Hematopoietic multipotent progenitor cell treated with erythropoietin and hydrocortisone succinate and interleukin-3 and kit ligand, for 4 days (in vitro differentiated cells): ENCODE measurements around the gene ME3.
A peak's percentile ranks its signal among the peaks of the same experiment; 100 is the strongest.

Source experiments
- DNase-seq: peaks from one replicate; pipeline ENCODE4 v3.0.0-alpha.2; 2015

The ME3 gene

DNA sequence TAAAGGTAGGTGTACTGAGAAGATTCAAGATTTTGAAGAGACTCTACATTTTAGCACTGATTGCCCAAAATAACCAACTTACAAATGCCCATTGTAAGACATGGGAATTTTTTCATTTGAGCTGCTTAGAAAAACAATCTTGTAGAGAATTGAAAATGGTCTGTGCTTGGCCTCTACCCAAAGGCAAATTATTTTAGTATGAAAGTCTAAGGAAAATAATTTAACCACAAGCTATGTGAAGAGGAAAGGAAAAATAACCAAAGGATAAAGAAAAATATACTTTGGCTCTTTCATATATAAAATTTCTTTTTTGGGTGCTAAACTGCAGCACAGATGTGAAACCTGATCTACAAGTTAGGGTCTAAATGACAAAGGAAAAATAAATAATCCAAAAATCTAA lies 54.9 kb downstream of the ME3 start:
- DNase-seq: no peak

DNA sequence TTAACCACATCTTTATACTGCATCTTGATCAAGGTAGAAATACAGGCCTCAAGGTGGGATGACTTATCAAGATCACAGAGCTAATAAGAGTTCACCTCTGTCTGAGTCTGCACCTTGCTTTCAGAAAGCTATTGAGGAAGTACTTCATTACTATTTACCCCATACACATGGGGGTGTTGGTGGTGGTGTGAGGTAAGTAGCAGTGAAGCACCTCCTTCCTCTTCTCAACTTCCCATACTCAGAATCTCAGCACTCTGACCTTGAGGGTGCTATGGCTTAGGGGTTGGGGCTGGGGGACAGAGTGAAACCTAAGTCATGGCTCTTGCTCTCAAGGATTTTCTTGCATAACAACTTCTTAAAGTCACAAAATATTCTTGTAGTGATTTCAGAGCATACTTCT lies 56.9 kb downstream of the ME3 start:
- peak; percentile 24 for DNase-seq

DNA sequence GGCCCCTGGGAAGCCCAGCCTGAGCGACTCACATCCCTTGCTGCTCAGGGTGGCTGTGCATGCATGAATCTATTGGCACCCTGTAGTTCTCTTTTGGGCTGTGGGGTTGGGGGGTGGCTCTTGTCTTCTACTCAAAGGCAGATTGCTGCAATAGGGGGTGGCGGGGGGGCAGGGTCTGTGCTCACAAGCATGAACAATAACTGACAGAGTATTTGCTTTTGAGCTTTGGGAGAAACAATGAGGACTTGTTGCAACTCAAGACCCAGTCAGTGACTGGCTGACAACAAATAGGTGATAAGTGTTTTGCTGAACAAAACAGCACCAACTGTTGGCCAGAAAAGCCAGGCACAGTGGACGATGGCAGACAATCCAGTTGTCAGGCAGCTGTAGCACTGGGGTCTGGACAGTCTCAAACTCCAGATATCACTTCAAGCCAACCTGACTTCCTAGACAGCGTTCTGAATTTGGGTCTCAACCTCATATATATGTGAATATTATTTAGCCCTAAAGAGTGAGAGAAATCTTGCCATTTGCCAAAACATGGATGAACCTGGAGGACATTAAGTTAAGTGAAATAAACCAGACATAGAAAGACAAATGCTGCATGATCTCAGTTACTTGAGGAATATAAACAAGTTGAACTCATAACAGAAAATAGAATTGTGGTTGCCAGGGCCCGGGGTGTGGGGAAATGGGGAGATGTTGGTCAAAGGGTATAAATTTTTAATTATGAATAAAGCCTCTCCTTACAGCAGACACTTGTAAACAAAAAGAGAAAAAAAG lies 61.7 kb downstream of the ME3 start:
- no peak for DNase-seq

GRCh38 chr11:86608251-86608799 lies 64.1 kb downstream of the ME3 start:
- peak; percentile 88 for DNase-seq

DNA sequence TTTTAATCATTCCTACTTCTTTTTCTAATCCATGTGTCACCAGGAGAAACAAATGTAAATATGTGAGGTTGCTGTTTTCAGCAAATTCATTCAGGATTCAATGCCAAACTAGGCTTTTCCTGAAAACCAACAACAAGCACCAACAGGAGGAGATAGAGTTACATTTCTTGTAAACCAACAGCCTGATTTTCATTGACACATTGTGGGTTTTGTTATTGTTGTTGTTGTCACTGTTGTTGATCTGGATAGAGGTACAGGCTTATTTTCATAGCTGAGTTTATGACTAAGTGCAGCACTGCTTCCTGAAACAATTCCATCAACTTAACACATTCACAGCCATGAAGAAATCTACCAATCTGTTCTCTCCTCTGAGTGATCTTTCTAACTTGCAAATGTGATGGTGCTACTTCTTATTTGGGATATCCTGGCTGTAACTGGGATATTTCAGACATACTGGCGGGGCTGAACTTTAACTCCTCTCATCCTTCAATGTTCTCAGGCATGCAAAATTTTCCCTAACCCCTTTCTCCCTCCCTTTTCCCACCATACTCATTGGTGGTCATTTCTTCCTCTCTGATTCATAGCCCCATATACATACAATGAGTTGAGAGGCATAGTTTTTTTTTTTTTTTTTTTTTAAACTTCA lies 65.5 kb downstream of the ME3 start:
- DNase-seq: no peak

DNA sequence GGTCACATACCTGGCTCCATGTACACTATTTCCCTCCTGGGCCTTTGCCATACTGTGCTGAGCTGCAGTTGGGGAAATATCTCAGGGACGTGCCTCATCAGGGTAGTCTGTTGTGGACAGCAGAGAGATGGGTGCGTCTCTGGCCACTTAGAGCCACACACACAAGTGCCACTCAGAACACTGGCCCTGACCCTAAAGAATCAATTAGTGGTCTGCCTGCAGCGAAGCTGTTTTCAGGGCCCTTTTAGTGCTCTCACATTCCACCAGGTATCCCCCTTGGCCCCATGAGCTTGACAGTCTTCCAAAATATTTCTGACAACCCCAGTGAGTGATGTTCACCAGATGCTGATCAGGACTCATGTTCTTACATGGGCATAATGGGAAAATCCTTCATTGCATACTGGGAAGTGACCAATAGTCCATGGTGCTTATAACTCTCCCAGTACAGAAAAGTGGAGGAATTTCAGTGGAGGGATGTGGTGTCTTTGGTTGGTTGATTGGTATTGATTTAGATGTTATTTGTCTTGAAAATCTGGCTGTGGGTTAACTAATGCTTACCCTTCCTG lies 66.1 kb downstream of the ME3 start:
- no peak for DNase-seq

- DNase-seq: peak; percentile 39
Observed at GRCh38 chr11:86596861-86597586, 75.4 kb downstream of the ME3 start.

- no peak for DNase-seq
Observed at GRCh38 chr11:86595955-86596354, 76.5 kb downstream of the ME3 start.

- no peak for DNase-seq
Observed at GRCh38 chr11:86595451-86595850, 77.0 kb downstream of the ME3 start.

DNA sequence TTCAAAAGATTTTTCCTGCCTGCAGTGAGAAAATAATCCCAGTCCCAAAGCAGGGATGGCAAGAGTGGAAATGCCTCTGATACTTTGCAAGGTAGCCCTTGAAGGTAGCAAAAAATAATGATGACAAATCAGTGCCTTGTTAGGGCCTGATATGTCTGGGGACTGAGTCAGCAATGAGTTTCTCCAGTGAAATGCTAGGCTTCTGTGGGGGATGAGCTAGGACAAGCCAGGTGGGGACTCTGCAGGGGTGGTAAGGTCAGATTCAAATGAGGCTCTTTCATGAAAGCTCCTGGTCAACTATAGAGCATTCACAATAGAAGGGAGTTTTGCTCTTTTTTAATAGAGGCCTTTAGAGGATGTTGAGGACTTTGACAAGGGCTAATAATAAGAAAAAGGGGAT lies 77.7 kb downstream of the ME3 start:
- DNase-seq: no peak

DNA sequence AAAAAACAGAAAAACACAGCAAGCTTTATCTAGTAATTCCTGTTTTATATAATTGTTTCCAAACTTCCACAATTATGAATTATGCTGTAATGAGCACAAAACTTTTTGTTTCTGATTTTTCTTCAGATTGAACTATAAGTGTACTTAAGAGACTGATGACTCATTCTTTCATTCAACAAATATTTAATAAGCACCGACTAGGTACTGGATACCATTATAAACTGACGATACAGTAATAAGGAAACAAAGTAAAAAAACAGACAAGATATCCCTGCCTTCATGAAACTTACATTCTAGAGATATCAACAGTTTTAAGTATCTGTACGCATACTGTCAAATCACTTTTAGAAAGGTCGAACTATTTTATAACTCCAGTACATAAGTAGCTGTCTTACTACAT lies 78.6 kb downstream of the ME3 start:
- no peak for DNase-seq

- peak; percentile 95 for DNase-seq
Observed at GRCh38 chr11:86592659-86593451, 79.6 kb downstream of the ME3 start.

DNA sequence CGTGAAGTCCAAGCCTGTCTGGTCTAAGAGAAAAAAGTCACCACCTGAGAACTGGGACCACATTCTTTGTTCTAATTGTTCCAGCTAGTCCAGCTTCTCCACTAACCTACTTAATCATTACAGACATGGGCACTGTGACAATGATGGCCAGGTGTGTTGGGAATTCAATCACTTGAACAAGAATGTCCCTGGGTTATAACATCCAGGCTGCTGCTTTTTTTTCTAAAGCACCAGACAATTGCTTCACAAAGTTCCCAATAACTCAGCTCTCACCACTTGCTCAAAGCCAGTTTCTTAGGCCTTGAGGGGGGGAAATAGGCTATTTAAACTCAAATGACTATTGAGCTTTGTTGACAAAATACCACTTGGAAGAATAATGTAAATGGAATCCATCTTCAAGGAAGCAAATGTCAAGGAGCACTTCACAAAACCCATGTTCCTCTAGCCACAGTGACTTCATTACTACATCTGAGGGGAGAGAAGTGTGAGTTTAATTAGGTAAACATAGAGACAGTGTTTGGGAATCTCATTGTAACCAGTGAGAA lies 80.3 kb downstream of the ME3 start:
- DNase-seq: no peak

- no peak for DNase-seq
Observed at GRCh38 chr11:86591631-86592030, 80.8 kb downstream of the ME3 start.

DNA sequence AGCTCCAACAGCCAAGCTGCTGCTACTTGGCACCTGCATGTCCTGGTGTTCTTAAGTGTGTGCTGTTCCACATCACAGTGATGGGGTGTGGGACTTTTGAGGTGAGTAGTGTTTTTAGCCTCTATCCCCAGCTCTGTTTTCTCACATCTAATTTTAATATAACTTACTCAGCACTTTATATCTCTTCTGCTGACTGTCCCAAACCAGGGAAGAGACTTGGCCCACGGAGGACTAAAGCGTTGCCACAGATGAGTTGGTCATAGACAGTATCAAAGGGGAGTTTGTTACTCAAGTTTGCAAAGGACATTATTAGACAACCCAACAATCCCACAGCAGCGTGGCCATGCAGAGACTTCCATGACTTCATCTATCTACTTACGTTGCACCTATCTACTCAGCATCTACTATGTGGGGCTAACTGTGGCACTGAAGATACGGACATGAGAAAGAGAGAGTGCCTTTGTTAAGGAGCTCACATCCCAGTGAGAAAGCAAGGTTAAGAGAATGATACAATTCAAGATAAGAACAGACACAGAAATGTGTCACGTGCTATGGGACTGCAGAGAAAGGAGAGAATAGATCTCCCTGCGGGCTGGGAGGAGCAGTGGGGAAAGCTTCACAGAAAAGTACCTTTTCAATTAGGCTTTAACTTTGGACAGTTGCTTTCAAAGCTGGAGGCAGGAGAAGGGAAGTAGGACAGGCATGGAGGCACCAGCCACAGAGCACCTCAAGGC lies 82.4 kb downstream of the ME3 start:
- no peak for DNase-seq

- no peak for DNase-seq
Observed at GRCh38 chr11:86589204-86589603, 83.2 kb downstream of the ME3 start.

- peak; percentile 15 for DNase-seq
Observed at GRCh38 chr11:86588566-86589090, 83.8 kb downstream of the ME3 start.

GRCh38 chr11:86587264-86588193 lies 84.9 kb downstream of the ME3 start:
- no peak for DNase-seq

DNA sequence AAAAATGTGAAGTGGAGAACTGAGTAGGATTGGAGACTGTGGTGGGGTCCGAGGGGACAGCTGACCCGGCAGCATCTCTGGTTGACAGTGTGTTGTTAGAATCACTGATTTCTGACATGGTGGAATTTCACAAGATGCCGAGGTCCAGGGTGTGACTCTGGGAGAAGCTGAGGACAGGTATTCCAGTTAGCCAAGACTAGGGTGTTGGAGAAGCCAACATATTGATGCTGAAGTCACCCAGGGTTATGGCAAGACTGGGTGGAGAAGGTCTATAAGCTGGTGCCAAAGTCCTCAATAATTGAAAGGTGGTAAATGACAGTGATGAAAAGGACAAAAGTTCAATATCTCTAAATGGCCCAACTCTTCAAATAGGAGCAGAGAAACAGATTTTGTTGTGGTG lies 86.1 kb downstream of the ME3 start:
- DNase-seq: no peak

DNA sequence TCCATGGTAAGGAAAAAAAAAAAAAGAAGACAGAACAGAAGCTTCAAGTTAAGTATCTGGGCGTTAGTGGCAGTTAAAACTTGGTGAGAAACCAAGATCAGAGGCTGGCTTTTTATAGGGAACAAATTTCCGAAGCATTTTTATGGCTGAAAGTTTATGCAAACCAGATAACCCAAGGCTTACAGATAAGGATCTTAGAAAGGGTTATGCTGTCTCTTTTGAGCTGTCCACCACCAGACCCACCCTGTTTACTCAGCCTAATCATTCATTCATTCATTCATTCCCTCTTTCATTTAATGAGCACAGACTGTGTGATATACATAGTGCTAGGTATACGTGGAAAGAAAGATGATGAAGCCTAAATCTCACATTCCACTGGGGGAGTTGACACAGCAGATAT lies 89.5 kb downstream of the ME3 start:
- no peak for DNase-seq
